WTC11 (cell line): ENCODE results near the gene VASN. TPM values are rescaled to one million over a fixed set of nuclear protein-coding genes. Genes with fewer than 3 reads are reported as not detected.

ENCODE experiments used
- E2F4 ChIP-seq: sonication (generic); formaldehyde crosslinking; IDR thresholded peaks from 2 replicates; pipeline ENCODE4 v1.8.1; 2022; ENCODE audit warnings: low read depth, mild to moderate bottlenecking, moderate library complexity, missing genetic modification reagents, borderline replicate concordance
- GABPB1 ChIP-seq: sonication (generic); formaldehyde crosslinking; IDR thresholded peaks from 2 replicates; pipeline ENCODE4 v1.8.1; 2023; ENCODE audit warnings: mild to moderate bottlenecking, missing genetic modification reagents
- total RNA-seq: library from RNA; stranded (reverse); gene quantifications from 3 replicates; pipeline ENCODE4 v1.2.3, GENCODE V29; 2021

VASN gene
- total RNA-seq, 1 experiment from 2014 or later, result 8.0 TPM

GRCh38 chr16:4431023-4431422 is 59.4 kb downstream of the VASN start (continued):
- TF ChIP-seq E2F4 (CRISPR knock-in tag), result no peak
- no peak for TF ChIP-seq GABPB1 (CRISPR knock-in tag)

Other genes with a start within 250 kb of the VASN start
- 0.11 TPM in 1 of 3 replicates, not detected in the others for gene SRL, start 129.8 kb upstream of the VASN start, total RNA-seq
- gene TFAP4, start 98.8 kb upstream of the VASN start, total RNA-seq, result 31.9 to 36.5 TPM (median 34.2 TPM) in 3 replicates
- 19.5 to 23.0 TPM (median 20.1 TPM) in 3 replicates for gene GLIS2, start 55.8 kb upstream of the VASN start, total RNA-seq
- 87.2 to 93.7 TPM (median 88.9 TPM) in 3 replicates for gene PAM16, start 20.5 kb upstream of the VASN start, total RNA-seq
- 36.7 to 45.5 TPM (median 38.6 TPM) in 3 replicates for gene CORO7, start 44.7 kb downstream of the VASN start, total RNA-seq
- 54.8 to 64.1 TPM (median 56.0 TPM) in 3 replicates for gene DNAJA3, start 54.0 kb downstream of the VASN start, total RNA-seq
- gene NMRAL1, start 102.8 kb downstream of the VASN start, total RNA-seq, result 68.1 to 77.6 TPM (median 69.5 TPM) in 3 replicates
- 29.5 to 42.6 TPM (median 31.1 TPM) in 3 replicates for gene HMOX2, start 104.5 kb downstream of the VASN start, total RNA-seq
- gene CDIP1, start 166.9 kb downstream of the VASN start, total RNA-seq, result 68.9 to 79.2 TPM (median 78.9 TPM) in 3 replicates
- gene C16orf96, start 184.5 kb downstream of the VASN start, total RNA-seq, result 1.3 to 2.1 TPM (median 1.5 TPM) in 3 replicates
- 56.8 to 59.5 TPM (median 59.0 TPM) in 3 replicates for gene UBALD1, start 243.0 kb downstream of the VASN start, total RNA-seq